Measurements from ENCODE around the gene GNAQ. TPM values are rescaled to one million over a fixed set of nuclear protein-coding genes. Genes with fewer than 3 reads are reported as not detected.

The GNAQ gene
- total and polyA plus RNA-seq, 4 donors, result 21.9 to 84.2 (median 53.1) TPM

DNA sequence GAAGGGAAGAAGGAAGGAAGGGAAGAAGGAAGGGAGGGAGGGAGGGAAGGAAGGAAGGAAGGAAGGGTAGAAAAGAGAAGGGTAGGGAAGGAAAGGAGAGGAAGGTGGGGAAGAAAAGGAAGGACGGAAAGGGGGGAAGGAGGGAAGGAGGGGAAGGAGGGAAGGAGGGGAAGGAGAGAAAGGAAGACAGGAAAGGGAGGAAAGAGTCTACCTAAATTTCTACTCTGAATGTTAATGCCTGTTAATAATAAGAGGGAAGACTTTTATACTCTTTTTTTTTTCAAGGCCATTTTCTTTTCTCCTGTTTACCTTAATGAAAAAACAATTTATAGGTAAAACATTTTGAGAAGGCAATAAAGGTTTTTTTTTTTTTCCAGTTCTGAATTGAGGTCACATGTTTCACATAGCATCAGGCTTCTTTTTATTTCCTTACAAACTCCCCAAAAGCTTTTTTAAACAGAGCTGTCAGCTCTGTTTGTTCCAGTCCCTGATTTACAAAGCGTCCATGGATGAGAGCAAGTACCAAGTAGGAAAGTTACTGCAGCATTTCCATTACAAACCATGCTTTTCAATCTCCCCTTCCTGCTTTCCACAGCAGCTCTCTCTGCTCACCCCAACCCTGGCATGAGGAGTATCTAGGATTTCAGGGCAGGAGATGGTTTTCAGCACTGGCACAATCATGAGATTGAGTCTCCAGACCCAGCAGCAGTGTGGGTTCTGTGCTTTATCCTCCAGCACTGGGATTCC is 173.9 kb downstream of the GNAQ start:
- Histone ChIP-seq H3K27ac (ENCODE audit: low read depth in 1 of 2, low read length in 2 of 2) (no peak overlapping the region), H3K27me3 (ENCODE audit: control insufficient read depth in 1 of 2, insufficient read depth in 2 of 2, low read length in 1 of 2) (no peaks in the 10 kb centered on the region), H3K36me3 (ENCODE audit: control insufficient read depth in 1 of 2, insufficient read depth in 2 of 2, low read length in 1 of 2) (no peaks in the 10 kb centered on the region), H3K9me3 (ENCODE audit: control insufficient read depth, low read length) (no peaks in the 10 kb centered on the region), H3K4me3 (ENCODE audit: low read length in 2 of 2) (no peak overlapping the region), H3K4me1 (ENCODE audit: control insufficient read depth in 1 of 2, insufficient read depth in 2 of 2, low read length in 2 of 2) (peaks cover 2 to 4% of the 10 kb centered on the region in 2 donors)
- ATAC-seq (ENCODE audit: low FRiP score), result no peak
- no peak for DNase-seq
- intact Hi-C loops (cut with DNase I), result no loop called here
- WGBS, 2 donors, result 95 to 98% methylated on average over 2 of the region's 2 CpGs

GRCh38 chr9:77856615-77857014 is 175.0 kb downstream of the GNAQ start:
- ATAC-seq (ENCODE audit: low FRiP score), result no peak
- intact Hi-C loops (cut with DNase I), result no loop called here
- Histone ChIP-seq H3K27ac (ENCODE audit: low read depth in 1 of 2, low read length in 2 of 2) (peak overlapping the region in 1 of 2 donors; percentile 6), H3K9me3 (ENCODE audit: control insufficient read depth, low read length) (no peaks in the 10 kb centered on the region), H3K27me3 (ENCODE audit: control insufficient read depth in 1 of 2, insufficient read depth in 2 of 2, low read length in 1 of 2) (no peaks in the 10 kb centered on the region), H3K36me3 (ENCODE audit: control insufficient read depth in 1 of 2, insufficient read depth in 2 of 2, low read length in 1 of 2) (no peaks in the 10 kb centered on the region), H3K4me3 (ENCODE audit: low read length in 2 of 2) (no peak overlapping the region), H3K4me1 (ENCODE audit: control insufficient read depth in 1 of 2, insufficient read depth in 2 of 2, low read length in 2 of 2) (peaks cover 2 to 4% of the 10 kb centered on the region in 2 donors)
- WGBS, 2 donors, result 27 to 37% methylated on average over 1 of the region's 1 CpG
- no peak for DNase-seq

GRCh38 chr9:77854916-77855311 is 176.7 kb downstream of the GNAQ start:
- Histone ChIP-seq H3K4me3 (ENCODE audit: low read length in 2 of 2) (no peak overlapping the region), H3K9me3 (ENCODE audit: control insufficient read depth, low read length) (no peaks in the 10 kb centered on the region), H3K27me3 (ENCODE audit: control insufficient read depth in 1 of 2, insufficient read depth in 2 of 2, low read length in 1 of 2) (no peaks in the 10 kb centered on the region), H3K36me3 (ENCODE audit: control insufficient read depth in 1 of 2, insufficient read depth in 2 of 2, low read length in 1 of 2) (no peaks in the 10 kb centered on the region), H3K4me1 (ENCODE audit: control insufficient read depth in 1 of 2, insufficient read depth in 2 of 2, low read length in 2 of 2) (peaks cover 2 to 5% of the 10 kb centered on the region in 2 donors), H3K27ac (ENCODE audit: low read depth in 1 of 2, low read length in 2 of 2) (no peak overlapping the region)
- intact Hi-C loops (cut with DNase I), result no loop called here
- DNase-seq (no peak), ATAC-seq (ENCODE audit: low FRiP score) (no peak)
- 91 to 92% methylated on average over 1 of the region's 1 CpG for WGBS, 2 donors

DNA sequence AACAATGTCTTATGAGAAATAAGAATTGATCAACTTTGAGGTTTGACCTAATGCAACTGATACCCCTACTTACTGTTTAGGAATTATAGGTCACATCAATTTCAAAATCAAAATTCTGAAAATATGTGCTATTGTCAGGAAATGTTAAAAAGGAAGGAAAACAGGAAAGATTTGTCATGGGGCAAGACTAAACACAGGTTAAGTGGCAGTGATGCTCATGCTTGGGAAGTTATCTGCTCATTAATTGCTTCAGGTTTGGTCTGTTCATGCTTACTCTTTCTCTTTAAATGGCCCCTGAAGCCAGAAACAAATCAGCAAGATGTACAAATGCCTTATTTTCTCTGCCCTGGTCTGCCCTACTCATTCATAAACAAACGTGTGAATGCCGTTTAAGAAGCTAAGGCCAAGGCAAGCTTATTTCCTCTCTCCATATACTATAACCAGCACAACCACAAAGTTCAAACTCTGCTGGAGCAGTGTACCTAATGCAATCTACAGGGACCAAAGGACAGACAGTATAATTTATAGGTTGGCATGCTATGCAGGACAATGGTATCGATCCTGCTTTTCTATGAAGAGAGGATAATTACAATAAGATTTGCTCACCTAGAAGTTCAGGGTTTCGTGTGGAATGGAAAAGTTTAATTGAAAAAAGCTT is 177.2 kb downstream of the GNAQ start:
- intact Hi-C loops (cut with DNase I), result no loop called here
- Histone ChIP-seq H3K9me3 (ENCODE audit: control insufficient read depth, low read length) (no peaks in the 10 kb centered on the region), H3K4me1 (ENCODE audit: control insufficient read depth in 1 of 2, insufficient read depth in 2 of 2, low read length in 2 of 2) (peaks cover 2 to 5% of the 10 kb centered on the region in 2 donors), H3K27me3 (ENCODE audit: control insufficient read depth in 1 of 2, insufficient read depth in 2 of 2, low read length in 1 of 2) (no peaks in the 10 kb centered on the region), H3K36me3 (ENCODE audit: control insufficient read depth in 1 of 2, insufficient read depth in 2 of 2, low read length in 1 of 2) (no peaks in the 10 kb centered on the region), H3K4me3 (ENCODE audit: low read length in 2 of 2) (no peak overlapping the region), H3K27ac (ENCODE audit: low read depth in 1 of 2, low read length in 2 of 2) (no peak overlapping the region)
- DNase-seq, result no peak
- no peak for ATAC-seq (ENCODE audit: low FRiP score)
- 66 to 76% methylated on average over 4 of the region's 4 CpGs for WGBS, 2 donors

GRCh38 chr9:77853716-77854115 is 177.9 kb downstream of the GNAQ start:
- Histone ChIP-seq H3K27me3 (ENCODE audit: control insufficient read depth in 1 of 2, insufficient read depth in 2 of 2, low read length in 1 of 2) (no peaks in the 10 kb centered on the region), H3K4me1 (ENCODE audit: control insufficient read depth in 1 of 2, insufficient read depth in 2 of 2, low read length in 2 of 2) (peaks cover 2 to 5% of the 10 kb centered on the region in 2 donors), H3K9me3 (ENCODE audit: control insufficient read depth, low read length) (no peaks in the 10 kb centered on the region), H3K4me3 (ENCODE audit: low read length in 2 of 2) (no peak overlapping the region), H3K27ac (ENCODE audit: low read depth in 1 of 2, low read length in 2 of 2) (no peak overlapping the region), H3K36me3 (ENCODE audit: control insufficient read depth in 1 of 2, insufficient read depth in 2 of 2, low read length in 1 of 2) (no peaks in the 10 kb centered on the region)
- intact Hi-C loops (cut with DNase I), result no loop called here
- 91 to 93% methylated on average over 3 of the region's 3 CpGs for WGBS, 2 donors
- no peak for ATAC-seq (ENCODE audit: low FRiP score)
- no peak for DNase-seq

DNA sequence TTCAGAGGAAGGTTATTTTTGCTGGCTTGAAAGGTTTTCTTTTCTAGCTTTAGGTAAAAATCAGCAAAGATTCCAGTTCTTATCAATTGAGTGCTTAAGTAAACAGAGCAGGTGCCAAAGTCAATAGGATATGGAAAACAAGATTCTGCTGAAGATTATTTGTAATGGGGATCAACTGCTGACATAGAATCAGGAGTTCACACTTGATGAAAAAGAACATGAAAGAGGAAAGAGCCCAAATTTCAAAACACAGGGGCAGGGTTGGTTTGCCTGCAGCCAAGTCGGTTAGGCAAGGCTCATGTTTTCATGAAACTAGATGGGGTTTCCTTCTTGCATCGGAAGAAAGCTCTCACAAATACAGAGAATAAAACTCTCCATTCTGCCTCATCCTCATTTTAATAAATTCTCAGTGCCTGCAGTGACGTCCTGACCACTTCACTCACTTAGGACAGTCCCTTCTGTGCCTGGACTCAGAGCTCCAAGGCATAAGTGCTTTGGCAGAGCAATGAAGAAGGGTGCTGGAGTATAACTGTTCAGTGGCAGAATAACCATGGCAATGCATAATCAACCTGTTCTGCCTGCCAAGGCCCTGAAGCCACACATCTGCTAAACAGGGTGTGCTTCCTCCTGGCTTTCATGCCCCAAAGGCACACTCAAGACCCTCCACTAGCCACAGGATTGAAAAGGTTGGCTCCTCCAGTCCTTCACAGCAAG is 179.6 kb downstream of the GNAQ start:
- no peaks in the 10 kb centered on the region for H3K36me3 ChIP-seq (ENCODE audit: control insufficient read depth in 1 of 2, insufficient read depth in 2 of 2, low read length in 1 of 2)
- intact Hi-C loops (cut with DNase I), result no loop called here
- WGBS, 2 donors, result 10 to 12% methylated on average over 3 of the region's 3 CpGs
- ATAC-seq (ENCODE audit: low FRiP score), result no peak
- no peaks in the 10 kb centered on the region for H3K27me3 ChIP-seq (ENCODE audit: control insufficient read depth in 1 of 2, insufficient read depth in 2 of 2, low read length in 1 of 2)
- no peak overlapping the region for H3K4me3 ChIP-seq (ENCODE audit: low read length in 2 of 2)
- no peak for DNase-seq
- peak overlapping the region in 1 of 2 donors; percentile 42 for H3K27ac ChIP-seq (ENCODE audit: low read depth in 1 of 2, low read length in 2 of 2)
- no peaks in the 10 kb centered on the region for H3K9me3 ChIP-seq (ENCODE audit: control insufficient read depth, low read length)
- peaks cover 7 to 12% of the 10 kb centered on the region in 2 donors for H3K4me1 ChIP-seq (ENCODE audit: control insufficient read depth in 1 of 2, insufficient read depth in 2 of 2, low read length in 2 of 2)

DNA sequence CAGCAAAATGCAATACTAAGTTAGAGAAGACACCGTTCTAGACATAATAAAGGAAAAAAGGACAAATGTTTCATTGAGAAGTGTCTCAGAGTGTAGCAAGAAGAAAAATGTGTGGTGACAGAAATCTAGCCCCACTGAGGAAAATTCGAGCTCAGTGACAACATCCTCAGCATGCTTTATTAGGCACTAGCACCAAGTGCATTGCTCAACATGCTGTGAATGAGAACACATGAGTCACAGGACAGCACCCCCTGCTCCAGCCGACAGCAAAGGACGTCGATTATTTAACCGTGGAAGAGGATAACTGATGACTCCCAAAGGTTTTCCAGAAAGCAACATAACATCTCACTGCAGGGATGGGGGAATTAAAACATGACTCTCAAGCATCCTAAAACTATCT is 182.7 kb downstream of the GNAQ start:
- Histone ChIP-seq H3K36me3 (ENCODE audit: control insufficient read depth in 1 of 2, insufficient read depth in 2 of 2, low read length in 1 of 2) (no peaks in the 10 kb centered on the region), H3K9me3 (ENCODE audit: control insufficient read depth, low read length) (no peaks in the 10 kb centered on the region), H3K4me3 (ENCODE audit: low read length in 2 of 2) (no peak overlapping the region), H3K27ac (ENCODE audit: low read depth in 1 of 2, low read length in 2 of 2) (peak overlapping the region in 1 of 2 donors; percentile 78), H3K27me3 (ENCODE audit: control insufficient read depth in 1 of 2, insufficient read depth in 2 of 2, low read length in 1 of 2) (no peaks in the 10 kb centered on the region), H3K4me1 (ENCODE audit: control insufficient read depth in 1 of 2, insufficient read depth in 2 of 2, low read length in 2 of 2) (peaks cover 9 to 10% of the 10 kb centered on the region in 2 donors)
- peak; percentile 91 for ATAC-seq (ENCODE audit: low FRiP score)
- 12 to 13% methylated on average over 6 of the region's 6 CpGs for WGBS, 2 donors
- peak; percentile 79 to 84 for DNase-seq
- intact Hi-C loops (cut with DNase I), result loop anchor here in 1 of 2 donors (10.0 kb wide), 1 partner anchor 186 kb away; the partner anchor contains the start of gene GNAQ

- Histone ChIP-seq H3K4me3 (ENCODE audit: low read length in 2 of 2) (no peak overlapping the region), H3K9me3 (ENCODE audit: control insufficient read depth, low read length) (no peaks in the 10 kb centered on the region), H3K27me3 (ENCODE audit: control insufficient read depth in 1 of 2, insufficient read depth in 2 of 2, low read length in 1 of 2) (no peaks in the 10 kb centered on the region), H3K4me1 (ENCODE audit: control insufficient read depth in 1 of 2, insufficient read depth in 2 of 2, low read length in 2 of 2) (peaks cover 9 to 10% of the 10 kb centered on the region in 2 donors), H3K36me3 (ENCODE audit: control insufficient read depth in 1 of 2, insufficient read depth in 2 of 2, low read length in 1 of 2) (no peaks in the 10 kb centered on the region), H3K27ac (ENCODE audit: low read depth in 1 of 2, low read length in 2 of 2) (peak overlapping the region; percentile 78 to 99)
- DNase-seq, result no peak
- peak; percentile 41 for ATAC-seq (ENCODE audit: low FRiP score)
- intact Hi-C loops (cut with DNase I), result loop anchor here in 1 of 2 donors (10.0 kb wide), 1 partner anchor 186 kb away; the partner anchor contains the start of gene GNAQ
- WGBS, 2 donors, result 30 to 46% methylated on average over 2 of the region's 2 CpGs
These were observed 183.2 kb downstream of the GNAQ start for GRCh38 chr9:77848404-77848803.
